NB4 (cell line): ENCODE results near the gene PCNX4.

Experiments
- CTCF ChIP-seq: IDR thresholded peaks from one replicate; pipeline ENCODE4 v1.5.1; 2012; ENCODE audit warnings: low read depth, low read length
- MAX ChIP-seq: IDR thresholded peaks from 2 replicates; pipeline ENCODE4 v1.6.1; 2011; ENCODE audit warnings: low read depth, low read length
- MYC ChIP-seq: IDR thresholded peaks from 2 replicates; pipeline ENCODE4 v1.6.1; 2011; ENCODE audit warnings: low read depth, low read length
- POLR2A ChIP-seq: IDR thresholded peaks from 2 replicates; pipeline ENCODE4 v1.6.1; 2011; ENCODE audit warnings: mild to moderate bottlenecking; ENCODE audit not compliant: insufficient read length; ENCODE audit errors: extremely low read depth

GRCh38 chr14:60089221-60089620 is 2.5 kb upstream of the PCNX4 start:
- TF ChIP-seq CTCF (no peak), MAX (no peak), POLR2A (no peak), MYC (no peak)
